ENCODE data around the gene SPTBN1.

Gene SPTBN1

GRCh38 chr2:54466870-54467269 is 10.7 kb downstream of the SPTBN1 start:
- no peak for ATAC-seq
- no peak for TF ChIP-seq ARNTL (CRISPR knock-in tag; IDR thresholded peaks at IDR 0.05; ENCODE audit: borderline replicate concordance, low read depth)
- TF ChIP-seq PATZ1 (CRISPR knock-in tag; IDR thresholded peaks at IDR 0.05; ENCODE audit: borderline replicate concordance): no peak
- no peak for TF ChIP-seq TOX (CRISPR knock-in tag; IDR thresholded peaks at IDR 0.05; ENCODE audit: borderline replicate concordance)
- TF ChIP-seq RARB (CRISPR knock-in tag; IDR thresholded peaks at IDR 0.05): no peak
- TF ChIP-seq TCF4 (CRISPR knock-in tag; IDR thresholded peaks at IDR 0.05; ENCODE audit: borderline replicate concordance): no peak
- TF ChIP-seq ZC3H10 (CRISPR knock-in tag; IDR thresholded peaks at IDR 0.05): no peak
- no peak for TF ChIP-seq GLIS3 (CRISPR knock-in tag; IDR thresholded peaks at IDR 0.05)
- TF ChIP-seq BACH2 (CRISPR knock-in tag; IDR thresholded peaks at IDR 0.05; ENCODE audit: borderline replicate concordance): no peak
- no peak for TF ChIP-seq TSHZ2 (CRISPR knock-in tag; IDR thresholded peaks at IDR 0.05)
- no peak for TF ChIP-seq CREB5 (CRISPR knock-in tag; IDR thresholded peaks at IDR 0.05; ENCODE audit: low read depth)
- TF ChIP-seq CSDC2 (CRISPR knock-in tag; IDR thresholded peaks at IDR 0.05): no peak
- TF ChIP-seq ZNF565 (CRISPR knock-in tag; conservative IDR thresholded peaks at IDR 0.05; ENCODE audit: low read depth): no peak
- TF ChIP-seq SNAI2 (CRISPR knock-in tag; IDR thresholded peaks at IDR 0.05): no peak
- TF ChIP-seq OSR1 (CRISPR knock-in tag; IDR thresholded peaks at IDR 0.05): no peak
- TF ChIP-seq ISL1 (CRISPR knock-in tag; IDR thresholded peaks at IDR 0.05): no peak
- no peak for TF ChIP-seq ZNF8 (CRISPR knock-in tag; IDR thresholded peaks at IDR 0.05)

DNA sequence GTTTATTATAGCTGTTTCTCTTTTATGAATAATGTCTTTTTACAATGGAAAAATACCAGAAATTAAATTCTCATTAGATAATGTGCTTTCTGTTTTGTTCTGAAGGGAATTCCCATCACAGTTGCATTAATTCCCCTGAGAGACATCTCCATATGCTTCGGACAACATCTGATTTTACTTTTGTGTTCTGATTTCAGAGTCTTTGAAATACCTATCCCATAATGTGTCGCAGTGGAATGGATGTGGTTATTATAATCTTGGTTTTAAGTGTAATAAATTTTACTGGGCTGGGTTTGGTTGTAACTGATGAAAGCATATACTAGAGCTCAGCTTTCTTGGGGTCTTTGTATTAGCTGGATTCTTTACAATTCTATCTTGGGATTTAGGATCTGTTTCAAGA is 12.5 kb downstream of the SPTBN1 start:
- ATAC-seq: no peak
- TF ChIP-seq, protein P1, sequence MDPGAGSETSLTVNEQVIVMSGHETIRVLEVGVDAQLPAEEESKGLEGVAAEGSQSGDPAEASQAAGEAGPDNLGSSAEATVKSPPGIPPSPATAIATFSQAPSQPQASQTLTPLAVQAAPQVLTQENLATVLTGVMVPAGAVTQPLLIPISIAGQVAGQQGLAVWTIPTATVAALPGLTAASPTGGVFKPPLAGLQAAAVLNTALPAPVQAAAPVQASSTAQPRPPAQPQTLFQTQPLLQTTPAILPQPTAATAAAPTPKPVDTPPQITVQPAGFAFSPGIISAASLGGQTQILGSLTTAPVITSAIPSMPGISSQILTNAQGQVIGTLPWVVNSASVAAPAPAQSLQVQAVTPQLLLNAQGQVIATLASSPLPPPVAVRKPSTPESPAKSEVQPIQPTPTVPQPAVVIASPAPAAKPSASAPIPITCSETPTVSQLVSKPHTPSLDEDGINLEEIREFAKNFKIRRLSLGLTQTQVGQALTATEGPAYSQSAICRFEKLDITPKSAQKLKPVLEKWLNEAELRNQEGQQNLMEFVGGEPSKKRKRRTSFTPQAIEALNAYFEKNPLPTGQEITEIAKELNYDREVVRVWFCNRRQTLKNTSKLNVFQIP (CRISPR knock-in tag; IDR thresholded peaks at IDR 0.05; ENCODE audit: borderline replicate concordance, low read depth): no peak
- peak; percentile 40 for TF ChIP-seq ISL1 (CRISPR knock-in tag; IDR thresholded peaks at IDR 0.05)

GRCh38 chr2:54469484-54470053 is 13.4 kb downstream of the SPTBN1 start:
- TF ChIP-seq TOX (CRISPR knock-in tag; IDR thresholded peaks at IDR 0.05; ENCODE audit: borderline replicate concordance) (no peak), TSHZ2 (CRISPR knock-in tag; IDR thresholded peaks at IDR 0.05) (0 out of 2 replicates have a peak, but pooled peaks have one; percentile 27)
- ATAC-seq: no peak; the same call in 2 of the 3 replicates
